ENCODE data around the gene STAC. TPM values are rescaled to one million over a fixed set of nuclear protein-coding genes. Genes with fewer than 3 reads are reported as not detected.

Gene STAC
- total and polyA plus RNA-seq, 2 donors from 2014 or later: 3.2 to 6.2 TPM

DNA sequence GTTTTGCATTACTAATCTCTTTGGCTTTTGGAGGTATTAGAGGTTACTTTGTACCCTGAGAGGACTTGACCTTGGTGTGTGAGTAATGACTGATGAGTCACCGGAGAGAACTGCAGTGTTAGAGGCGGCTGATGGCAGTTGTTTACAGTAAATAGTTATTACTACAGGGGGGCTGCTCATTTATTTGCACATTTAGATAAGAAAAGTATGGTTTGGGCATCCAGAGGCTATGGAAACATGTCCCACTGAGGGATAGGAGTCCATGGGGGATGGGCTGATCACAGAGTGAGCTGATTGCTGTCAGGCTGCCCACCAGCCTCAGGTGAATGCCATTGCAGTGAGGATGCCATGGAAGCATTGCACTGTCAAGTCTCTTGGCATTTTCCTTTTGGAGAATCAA is 17.3 kb upstream of the STAC start:
- Histone ChIP-seq H3K27me3 (ENCODE audit: control insufficient read depth, insufficient read depth, low read length) (no peaks in the 10 kb centered on the region), H3K9ac (ENCODE audit: low read length in 3 of 3) (no peak overlapping the region), H3K27ac (ENCODE audit: low read depth in 2 of 2, low read length in 2 of 2) (no peak overlapping the region), H3K36me3 (ENCODE audit: control insufficient read depth in 2 of 3, insufficient read depth in 3 of 3, low read length in 3 of 3) (no peaks in the 10 kb centered on the region), H3K4me1 (ENCODE audit: control insufficient read depth in 2 of 3, insufficient read depth in 2 of 3, low read depth in 1 of 3, low read length in 3 of 3) (no peaks in the 10 kb centered on the region), H3K9me3 (ENCODE audit: control insufficient read depth in 2 of 3, insufficient read depth in 1 of 3, low read length in 3 of 3) (no peaks in the 10 kb centered on the region), H3K4me3 (ENCODE audit: low read length in 3 of 3) (no peak overlapping the region)
- intact Hi-C loops (cut with DNase I): no loop called here
- FAIRE-seq: no peak
- no peak for DNase-seq
- TF ChIP-seq, protein P1, sequence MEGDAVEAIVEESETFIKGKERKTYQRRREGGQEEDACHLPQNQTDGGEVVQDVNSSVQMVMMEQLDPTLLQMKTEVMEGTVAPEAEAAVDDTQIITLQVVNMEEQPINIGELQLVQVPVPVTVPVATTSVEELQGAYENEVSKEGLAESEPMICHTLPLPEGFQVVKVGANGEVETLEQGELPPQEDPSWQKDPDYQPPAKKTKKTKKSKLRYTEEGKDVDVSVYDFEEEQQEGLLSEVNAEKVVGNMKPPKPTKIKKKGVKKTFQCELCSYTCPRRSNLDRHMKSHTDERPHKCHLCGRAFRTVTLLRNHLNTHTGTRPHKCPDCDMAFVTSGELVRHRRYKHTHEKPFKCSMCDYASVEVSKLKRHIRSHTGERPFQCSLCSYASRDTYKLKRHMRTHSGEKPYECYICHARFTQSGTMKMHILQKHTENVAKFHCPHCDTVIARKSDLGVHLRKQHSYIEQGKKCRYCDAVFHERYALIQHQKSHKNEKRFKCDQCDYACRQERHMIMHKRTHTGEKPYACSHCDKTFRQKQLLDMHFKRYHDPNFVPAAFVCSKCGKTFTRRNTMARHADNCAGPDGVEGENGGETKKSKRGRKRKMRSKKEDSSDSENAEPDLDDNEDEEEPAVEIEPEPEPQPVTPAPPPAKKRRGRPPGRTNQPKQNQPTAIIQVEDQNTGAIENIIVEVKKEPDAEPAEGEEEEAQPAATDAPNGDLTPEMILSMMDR (IDR thresholded peaks at IDR 0.05; ENCODE audit: borderline replicate concordance, extremely low read depth, insufficient read depth): no peak

GRCh38 chr3:36364260-36364659 is 16.0 kb upstream of the STAC start:
- H3K9ac ChIP-seq (ENCODE audit: low read length in 3 of 3): no peak overlapping the region
- intact Hi-C loops (cut with DNase I): no loop called here
- H3K27me3 ChIP-seq (ENCODE audit: control insufficient read depth, insufficient read depth, low read length): no peaks in the 10 kb centered on the region
- no peak overlapping the region for H3K4me3 ChIP-seq (ENCODE audit: low read length in 3 of 3)
- no peaks in the 10 kb centered on the region for H3K9me3 ChIP-seq (ENCODE audit: control insufficient read depth in 2 of 3, insufficient read depth in 1 of 3, low read length in 3 of 3)
- H3K4me1 ChIP-seq (ENCODE audit: control insufficient read depth in 2 of 3, insufficient read depth in 2 of 3, low read depth in 1 of 3, low read length in 3 of 3): no peaks in the 10 kb centered on the region
- H3K27ac ChIP-seq (ENCODE audit: low read depth in 2 of 2, low read length in 2 of 2): no peak overlapping the region
- DNase-seq (no peak), FAIRE-seq (no peak)
- no peaks in the 10 kb centered on the region for H3K36me3 ChIP-seq (ENCODE audit: control insufficient read depth in 2 of 3, insufficient read depth in 3 of 3, low read length in 3 of 3)
- TF ChIP-seq, protein P1 (IDR thresholded peaks at IDR 0.05; ENCODE audit: borderline replicate concordance, extremely low read depth, insufficient read depth): no peak

- H3K9ac ChIP-seq (ENCODE audit: low read length in 3 of 3): no peak overlapping the region
- H3K4me1 ChIP-seq (ENCODE audit: control insufficient read depth in 2 of 3, insufficient read depth in 2 of 3, low read depth in 1 of 3, low read length in 3 of 3): no peaks in the 10 kb centered on the region
- no peak overlapping the region for H3K27ac ChIP-seq (ENCODE audit: low read depth in 2 of 2, low read length in 2 of 2)
- TF ChIP-seq, protein P1 (IDR thresholded peaks at IDR 0.05; ENCODE audit: borderline replicate concordance, extremely low read depth, insufficient read depth): no peak
- no peaks in the 10 kb centered on the region for H3K36me3 ChIP-seq (ENCODE audit: control insufficient read depth in 2 of 3, insufficient read depth in 3 of 3, low read length in 3 of 3)
- no peak for DNase-seq
- no peak overlapping the region for H3K4me3 ChIP-seq (ENCODE audit: low read length in 3 of 3)
- intact Hi-C loops (cut with DNase I): no loop called here
- H3K27me3 ChIP-seq (ENCODE audit: control insufficient read depth, insufficient read depth, low read length): no peaks in the 10 kb centered on the region
- H3K9me3 ChIP-seq (ENCODE audit: control insufficient read depth in 2 of 3, insufficient read depth in 1 of 3, low read length in 3 of 3): no peaks in the 10 kb centered on the region
- FAIRE-seq: no peak
Measured at GRCh38 chr3:36365829-36366228, 14.5 kb upstream of the STAC start.

DNA sequence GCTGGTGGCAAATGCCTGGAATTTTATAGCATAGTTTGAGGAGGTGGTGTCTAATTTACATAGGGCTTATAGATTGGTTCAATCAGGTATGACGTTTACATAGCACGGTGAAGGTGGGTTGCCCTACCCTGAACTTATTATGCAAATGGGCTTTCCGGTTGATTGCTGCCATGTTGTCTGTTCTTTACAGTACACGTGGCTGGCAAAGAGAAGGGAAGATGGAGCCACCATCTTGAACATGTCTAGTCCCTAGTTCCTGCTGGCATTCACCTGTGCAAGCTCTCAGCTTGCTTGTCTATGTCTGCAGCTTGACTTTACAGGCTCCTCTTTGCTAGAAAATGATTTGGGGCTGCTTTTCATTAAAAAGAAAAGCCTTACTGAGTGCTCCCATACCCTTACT is 14.0 kb upstream of the STAC start:
- H3K4me3 ChIP-seq (ENCODE audit: low read length in 3 of 3): no peak overlapping the region
- H3K36me3 ChIP-seq (ENCODE audit: control insufficient read depth in 2 of 3, insufficient read depth in 3 of 3, low read length in 3 of 3): no peaks in the 10 kb centered on the region
- no peaks in the 10 kb centered on the region for H3K4me1 ChIP-seq (ENCODE audit: control insufficient read depth in 2 of 3, insufficient read depth in 2 of 3, low read depth in 1 of 3, low read length in 3 of 3)
- intact Hi-C loops (cut with DNase I): no loop called here
- DNase-seq: no peak
- no peaks in the 10 kb centered on the region for H3K9me3 ChIP-seq (ENCODE audit: control insufficient read depth in 2 of 3, insufficient read depth in 1 of 3, low read length in 3 of 3)
- no peaks in the 10 kb centered on the region for H3K27me3 ChIP-seq (ENCODE audit: control insufficient read depth, insufficient read depth, low read length)
- no peak overlapping the region for H3K9ac ChIP-seq (ENCODE audit: low read length in 3 of 3)
- FAIRE-seq: no peak
- no peak overlapping the region for H3K27ac ChIP-seq (ENCODE audit: low read depth in 2 of 2, low read length in 2 of 2)
- TF ChIP-seq, protein P1 (IDR thresholded peaks at IDR 0.05; ENCODE audit: borderline replicate concordance, extremely low read depth, insufficient read depth): no peak
